Fibroblast of skin of scalp (primary cell): ENCODE results near the gene PACS2.
A peak's percentile ranks its signal among the peaks of the same experiment; 100 is the strongest.

ENCODE experiments used
- DNase-seq: peaks from one replicate; pipeline ENCODE4 v3.0.0-alpha.2; 2013

Gene PACS2

GRCh38 chr14:105388110-105388951 is 73.8 kb downstream of the PACS2 start:
- DNase-seq, result no peak

GRCh38 chr14:105388976-105389375 is 74.4 kb downstream of the PACS2 start:
- DNase-seq, result no peak

DNA sequence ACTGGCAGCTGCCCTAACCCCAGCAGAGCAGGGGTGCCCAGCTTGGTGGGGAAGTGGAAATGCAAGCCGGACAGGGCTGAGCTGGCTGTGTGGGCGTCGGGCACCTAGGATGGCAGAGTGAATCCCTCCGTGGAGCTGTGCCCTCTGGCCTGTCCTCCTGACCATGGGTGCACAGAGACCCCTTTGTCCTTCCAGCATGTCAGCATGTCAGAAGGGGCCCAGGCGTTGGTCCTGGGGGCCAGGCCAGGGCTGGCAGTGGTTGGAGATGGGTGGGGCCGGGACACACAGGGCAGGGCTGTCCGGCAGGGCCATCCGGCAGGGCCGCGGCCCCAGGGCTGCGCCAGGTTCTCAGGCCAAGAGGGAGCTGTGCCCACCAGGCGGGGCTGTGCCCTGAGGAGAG is 75.0 kb downstream of the PACS2 start:
- DNase-seq, result no peak

DNA sequence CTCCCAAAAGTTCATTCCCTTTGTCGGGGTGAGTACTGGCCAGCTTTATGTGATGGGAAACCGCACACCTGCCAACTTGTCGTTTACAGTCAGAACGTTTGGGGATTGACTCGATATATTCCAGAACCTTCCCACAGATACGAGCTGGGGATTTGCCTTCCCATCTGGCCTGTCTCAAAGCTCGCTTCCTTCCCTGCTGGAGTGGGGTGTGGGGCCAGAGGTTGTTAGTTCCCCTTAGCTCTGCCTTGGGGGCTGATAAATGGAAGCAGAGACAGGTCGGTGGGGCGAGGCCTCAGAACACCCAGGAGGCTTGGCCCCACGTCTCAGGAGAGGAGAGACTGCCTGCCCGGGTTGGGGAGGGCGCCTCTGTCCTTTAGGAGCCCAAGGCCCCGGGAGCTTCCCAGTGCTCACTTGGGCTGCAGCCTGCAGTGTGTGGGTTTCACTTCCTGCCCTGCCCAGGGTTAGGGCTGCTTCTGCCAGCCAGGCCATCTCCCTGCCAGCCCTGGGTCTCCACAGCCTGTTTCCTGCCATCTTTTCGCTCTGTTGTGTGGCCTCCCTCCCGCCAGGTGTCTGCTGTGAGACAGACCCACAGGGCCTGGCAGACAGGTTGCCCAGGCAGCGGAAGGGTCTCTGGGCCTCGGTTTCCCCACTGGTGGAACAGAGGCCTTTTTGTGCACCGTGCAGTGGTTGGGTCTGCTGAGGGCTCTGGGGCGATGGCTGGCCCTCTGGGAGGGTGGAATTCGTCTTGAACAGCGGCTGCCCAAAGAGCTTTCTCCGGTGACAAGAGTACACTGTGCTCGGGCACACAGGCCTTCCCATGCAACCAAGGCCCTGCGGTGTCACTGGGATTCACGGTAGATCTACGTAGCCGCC is 75.7 kb downstream of the PACS2 start:
- no peak for DNase-seq

DNA sequence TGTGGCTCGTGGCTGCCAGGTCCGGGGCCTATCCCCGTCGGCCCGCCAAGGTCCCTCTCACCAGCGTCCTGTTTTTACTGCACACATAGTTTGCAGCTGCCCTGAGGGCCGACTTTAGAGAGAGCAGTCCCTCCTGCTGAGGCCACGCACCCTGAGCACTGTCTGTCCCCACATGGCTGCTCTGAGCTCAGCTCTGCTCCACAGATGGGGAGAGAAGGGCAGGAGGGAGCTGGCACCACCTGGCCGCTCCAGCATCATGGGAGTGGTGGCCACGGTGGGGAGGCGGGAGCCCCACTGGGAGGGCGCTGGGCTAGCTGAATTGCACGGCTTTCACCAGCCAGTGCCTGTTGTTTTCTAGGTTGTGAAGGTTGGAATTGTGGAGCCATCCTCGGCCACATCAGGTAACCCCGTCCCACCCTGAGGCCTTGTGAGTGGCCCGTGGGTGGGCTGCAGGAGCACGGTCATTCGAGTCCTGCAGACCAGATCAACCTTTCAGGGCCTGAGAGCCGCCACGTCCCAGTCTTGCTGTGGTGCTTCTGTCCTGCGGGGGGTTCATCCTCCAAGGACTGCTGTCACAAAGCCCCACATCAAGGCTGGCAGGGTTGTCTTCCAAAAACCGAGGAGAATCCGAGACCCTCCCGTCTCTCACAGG is 76.4 kb downstream of the PACS2 start:
- DNase-seq, result no peak

GRCh38 chr14:105391541-105391940 is 77.0 kb downstream of the PACS2 start:
- no peak for DNase-seq

DNA sequence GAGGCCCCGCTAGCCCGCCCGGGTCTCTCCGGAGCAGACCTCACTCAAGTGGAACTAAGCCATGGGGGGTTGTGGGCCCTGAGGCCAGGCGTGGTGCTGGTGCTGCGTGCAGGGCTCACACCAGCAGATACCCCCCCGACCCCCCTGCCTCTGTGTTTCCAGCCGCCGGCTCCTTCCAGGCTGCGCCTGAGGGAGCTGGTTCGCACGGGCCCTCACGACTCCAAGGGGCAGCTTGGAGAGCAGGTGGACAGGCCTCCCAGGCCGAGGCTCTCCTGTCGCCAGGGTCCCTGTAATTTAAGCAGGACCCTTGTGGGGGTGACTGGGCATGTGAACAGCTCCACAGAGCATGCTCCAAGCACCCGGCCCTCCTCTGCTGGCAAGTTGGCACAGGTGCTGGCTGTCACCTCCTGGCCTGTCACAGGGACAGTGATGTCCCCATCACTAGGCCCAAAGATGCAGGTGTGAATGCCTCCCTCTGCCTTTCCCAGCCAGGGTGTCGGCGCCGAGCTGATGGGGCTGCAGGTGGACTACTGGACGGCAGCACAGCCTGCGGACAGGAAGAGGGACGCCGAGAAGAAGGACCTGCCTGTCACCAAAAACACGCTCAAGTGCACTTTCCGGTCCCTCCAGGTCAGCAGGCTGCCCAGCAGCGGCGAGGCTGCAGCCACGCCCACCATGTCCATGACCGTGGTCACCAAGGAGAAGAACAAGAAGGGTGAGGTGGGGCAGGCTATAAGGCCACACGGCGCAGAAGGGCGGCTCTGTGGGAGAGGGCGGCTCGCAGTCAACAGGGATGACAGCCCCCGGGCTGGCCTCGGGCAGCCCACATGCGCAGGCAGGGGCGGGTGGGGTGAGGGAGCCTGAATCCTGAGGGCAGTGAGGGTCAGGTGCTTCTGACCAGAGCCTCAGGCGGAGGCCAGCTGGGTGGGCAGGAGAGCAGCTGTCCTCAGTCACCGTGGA is 77.9 kb downstream of the PACS2 start:
- DNase-seq, result no peak

DNA sequence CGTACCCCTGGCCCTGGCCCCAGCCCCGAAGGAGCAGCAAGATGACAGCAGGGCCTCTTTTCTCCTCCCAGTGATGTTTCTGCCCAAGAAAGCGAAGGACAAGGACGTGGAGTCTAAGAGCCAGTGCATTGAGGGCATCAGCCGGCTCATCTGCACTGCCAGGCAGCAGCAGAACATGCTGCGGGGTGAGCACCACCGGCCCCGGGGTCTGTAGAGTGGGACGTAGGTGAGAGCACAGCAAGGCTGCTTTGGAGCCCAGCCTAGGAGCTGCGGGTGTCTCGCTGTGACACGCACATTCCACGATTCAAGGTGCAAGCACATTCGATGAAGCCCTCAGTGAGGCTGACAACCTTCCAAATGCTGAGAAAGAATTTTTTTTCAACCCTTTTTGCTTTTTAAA is 78.6 kb downstream of the PACS2 start:
- no peak for DNase-seq

- no peak for DNase-seq
Measured at GRCh38 chr14:105394714-105395537, 80.4 kb downstream of the PACS2 start.

- no peak for DNase-seq
Measured at GRCh38 chr14:105395538-105395854, 80.9 kb downstream of the PACS2 start.

GRCh38 chr14:105397350-105397931 is 82.9 kb downstream of the PACS2 start:
- DNase-seq, result no peak

DNA sequence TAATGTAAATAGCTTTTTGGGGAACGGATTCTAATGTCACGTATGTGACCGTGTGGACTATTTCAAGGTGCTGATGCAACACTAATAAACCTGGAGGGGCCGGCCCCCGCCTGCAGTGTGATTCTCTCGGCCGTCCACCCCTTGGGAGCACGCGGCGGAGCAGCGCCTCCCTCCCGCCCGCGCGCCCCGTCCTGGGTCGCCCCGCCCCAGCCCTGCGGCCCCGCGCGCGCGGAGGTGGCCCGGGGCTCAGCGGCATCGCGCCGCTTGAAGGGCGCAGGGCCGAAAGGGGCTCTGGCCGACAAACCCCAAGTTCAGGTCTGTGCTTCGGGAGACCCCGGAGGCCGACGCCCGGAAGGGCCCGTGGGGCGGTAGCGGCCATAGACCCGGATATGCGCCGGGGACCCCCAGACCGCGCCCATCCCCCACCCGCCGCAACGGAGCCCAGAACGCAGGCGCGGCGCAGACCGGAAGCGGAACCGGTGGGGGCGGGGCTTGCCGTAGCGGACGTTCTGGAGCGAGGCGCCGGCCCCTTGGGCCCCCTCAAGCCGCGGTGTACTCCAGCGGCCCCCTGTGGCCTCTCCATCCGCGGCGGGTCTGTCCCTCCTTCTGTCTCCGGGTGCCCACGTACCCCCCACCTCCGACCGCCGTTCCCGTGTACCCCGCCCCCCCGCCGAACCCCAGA is 83.6 kb downstream of the PACS2 start, which contains the start of gene TEX22:
TEX22 (plus strand) TSS at position 495 of the 682 bp plus-strand sequence. CDS start 803 bp downstream, outside the sequence.
- DNase-seq, result peak; percentile 87

DNA sequence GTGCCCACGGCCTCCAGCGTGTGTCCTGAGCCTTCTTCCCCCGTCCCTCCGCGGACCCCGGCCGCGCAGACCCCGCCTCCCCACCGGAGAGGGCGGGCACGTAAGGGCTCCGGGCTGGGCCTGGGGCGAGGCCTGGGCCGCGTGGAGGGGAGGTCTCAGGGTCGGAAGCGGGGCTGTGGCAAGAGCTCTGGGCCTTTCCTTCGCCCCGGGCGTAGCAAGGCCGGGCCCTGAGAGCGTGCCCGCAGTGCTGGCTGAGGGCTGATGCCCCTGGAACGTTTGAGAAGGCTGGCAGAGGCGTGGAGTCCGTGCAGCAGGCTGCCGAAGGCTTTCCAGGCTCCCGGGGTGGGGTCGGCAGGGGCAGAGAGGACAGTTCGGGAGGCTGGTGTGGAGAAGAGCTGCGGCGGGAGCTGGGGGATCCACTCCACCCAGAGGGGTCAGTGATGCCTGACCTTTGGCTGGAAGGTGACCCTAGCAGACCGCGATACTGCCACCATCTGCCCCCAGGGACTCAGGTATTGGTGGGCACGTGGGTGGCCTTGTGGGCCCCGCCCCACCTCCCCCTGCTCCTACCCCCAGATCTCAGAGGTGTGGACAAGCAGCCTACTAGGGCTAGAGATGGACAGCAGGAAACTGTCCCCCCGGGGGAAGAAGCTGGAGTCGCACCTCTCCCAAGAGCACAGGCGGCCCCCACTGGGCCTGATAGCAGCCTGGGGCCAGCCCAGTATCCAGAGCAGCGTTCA is 84.3 kb downstream of the PACS2 start:
- DNase-seq, result peak; percentile 46

GRCh38 chr14:105399466-105399775 is 84.9 kb downstream of the PACS2 start:
- DNase-seq, result no peak

DNA sequence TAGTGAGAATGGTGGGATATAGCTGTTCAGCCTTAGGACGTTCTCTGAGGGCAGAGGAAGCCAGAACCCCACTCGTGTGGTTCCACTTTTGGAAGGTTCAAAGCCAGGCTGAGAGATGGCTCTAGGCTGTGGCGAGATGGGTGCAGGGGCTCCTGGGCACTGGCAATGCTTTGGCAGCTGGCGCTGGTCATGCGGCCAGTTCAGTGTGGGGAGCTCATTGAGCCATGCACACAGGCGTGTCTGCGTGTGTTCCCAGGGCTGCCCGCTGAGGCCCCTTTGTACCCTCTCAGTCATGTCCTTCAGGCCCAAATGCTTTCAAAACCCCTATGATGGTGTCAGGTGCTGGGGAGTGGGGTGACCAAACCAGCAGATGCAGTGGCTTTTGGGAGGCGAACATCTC is 85.5 kb downstream of the PACS2 start:
- DNase-seq, result no peak

- DNase-seq, result no peak
Measured at GRCh38 chr14:105401699-105402098, 87.2 kb downstream of the PACS2 start.

- DNase-seq, result no peak
Measured at GRCh38 chr14:105408592-105408991, 94.0 kb downstream of the PACS2 start.

GRCh38 chr14:105409364-105409763 is 94.8 kb downstream of the PACS2 start:
- DNase-seq, result no peak

GRCh38 chr14:105410642-105411016 is 96.1 kb downstream of the PACS2 start:
- DNase-seq, result no peak
